NOMO-1 treated with DMSO at 0.1 percent for 48 hours (cell line): ENCODE data around the gene ADK.
"Not testable (repeated sequence)": the region's sequence is repeated elsewhere in the genome, so short reads cannot be mapped to it uniquely, and the experiment has no call there.

Experiments used
- DNase-seq: peaks from one replicate; lab custom pipeline; 2025; ENCODE audit not compliant: unreplicated experiment; lab: John Stamatoyannopoulos, UW

The ADK gene

DNA sequence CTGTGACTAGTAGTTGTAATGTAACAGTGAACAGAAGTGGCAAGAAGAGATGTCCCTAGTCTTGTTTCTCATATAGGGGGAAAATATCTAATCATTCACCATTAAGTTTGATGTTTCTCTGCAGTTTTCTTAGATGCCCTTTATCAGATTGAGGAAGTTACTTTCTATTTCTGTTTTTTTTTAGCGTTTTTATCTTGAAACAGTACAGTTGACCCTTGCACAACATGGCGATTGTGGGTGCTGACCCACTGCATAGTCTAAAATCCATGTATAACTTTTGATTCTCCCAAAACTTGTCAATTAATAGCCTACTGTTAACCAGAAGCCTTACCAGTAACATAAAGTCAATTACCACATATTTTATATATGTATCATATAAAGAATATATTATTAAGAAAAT is 192.0 kb downstream of the ADK start:
- DNase-seq: peak; percentile 33

DNA sequence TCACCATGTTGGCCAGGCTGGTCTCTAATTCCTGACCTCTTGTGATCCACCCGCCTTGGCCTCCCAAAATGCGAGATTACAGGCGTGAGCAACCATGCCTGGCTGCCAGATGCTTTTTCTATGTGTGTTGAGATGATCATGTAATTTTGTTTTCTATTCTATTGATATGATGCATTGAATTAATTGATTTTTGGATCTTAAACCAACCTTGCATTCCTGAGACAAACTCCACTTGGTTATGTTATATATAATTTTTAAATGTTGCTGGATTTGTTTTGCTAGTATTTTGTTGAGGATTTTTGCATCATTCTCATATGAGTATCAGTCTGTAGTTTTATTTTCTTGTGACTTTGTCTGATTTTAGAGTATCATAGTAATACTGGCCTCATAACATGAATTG is 192.8 kb downstream of the ADK start:
- DNase-seq: no peak

DNA sequence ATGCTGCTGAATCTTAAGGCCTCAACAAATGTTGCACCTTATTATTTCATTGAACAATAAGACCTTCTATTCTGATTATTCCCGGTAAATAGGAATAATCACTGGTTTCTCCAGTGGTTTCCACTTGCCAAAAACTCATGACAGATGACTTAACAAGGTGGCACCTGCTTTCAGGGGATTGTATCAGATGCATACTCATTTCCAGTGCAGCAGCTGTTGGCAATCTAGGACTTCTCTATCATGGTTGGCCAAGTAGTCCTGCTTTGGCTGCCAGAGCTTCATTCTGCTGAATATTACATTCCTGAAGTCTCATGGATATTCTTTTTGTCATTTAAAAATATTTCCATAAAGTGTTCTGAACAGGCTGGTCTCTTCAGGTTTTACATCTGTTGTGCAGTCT is 193.3 kb downstream of the ADK start:
- DNase-seq: no peak

DNA sequence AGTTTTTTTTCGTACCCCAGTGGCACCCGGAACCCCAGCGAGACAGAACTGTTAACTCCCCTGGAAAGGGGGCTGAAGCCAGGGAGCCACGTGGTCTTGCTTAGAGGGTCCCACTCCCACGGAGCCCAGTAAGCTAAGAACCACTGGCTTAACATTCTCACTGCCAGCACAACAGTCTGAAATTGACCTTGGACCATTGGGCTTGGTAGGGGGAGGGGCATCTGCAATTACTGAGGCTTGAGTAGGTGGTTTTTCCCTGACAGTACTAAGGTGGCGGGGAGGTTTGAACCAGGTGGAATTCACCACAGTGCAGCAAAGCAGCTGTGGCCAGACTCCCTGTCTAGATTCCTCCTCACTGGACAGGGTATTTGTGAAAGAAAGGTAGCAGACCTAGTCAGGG is 196.5 kb downstream of the ADK start:
- no peak for DNase-seq

DNA sequence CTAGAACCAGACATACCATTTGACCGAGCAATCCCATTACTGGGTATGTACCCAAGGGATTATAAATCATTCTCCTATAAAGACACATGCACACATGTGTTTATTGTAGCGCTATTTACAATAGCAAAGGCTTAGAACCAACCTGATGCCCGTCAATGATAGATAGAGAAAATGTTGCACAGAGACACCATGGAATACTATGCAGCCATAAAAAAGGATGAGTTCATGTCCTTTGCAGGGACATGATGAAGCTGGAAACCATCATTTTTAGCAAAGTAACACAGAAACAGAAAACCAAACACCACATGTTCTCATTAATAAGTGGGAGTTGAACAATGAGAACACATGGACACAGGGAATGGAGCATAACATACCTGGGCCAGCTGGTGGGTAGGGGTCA is 202.0 kb downstream of the ADK start:
- not testable (repeated sequence) for DNase-seq

DNA sequence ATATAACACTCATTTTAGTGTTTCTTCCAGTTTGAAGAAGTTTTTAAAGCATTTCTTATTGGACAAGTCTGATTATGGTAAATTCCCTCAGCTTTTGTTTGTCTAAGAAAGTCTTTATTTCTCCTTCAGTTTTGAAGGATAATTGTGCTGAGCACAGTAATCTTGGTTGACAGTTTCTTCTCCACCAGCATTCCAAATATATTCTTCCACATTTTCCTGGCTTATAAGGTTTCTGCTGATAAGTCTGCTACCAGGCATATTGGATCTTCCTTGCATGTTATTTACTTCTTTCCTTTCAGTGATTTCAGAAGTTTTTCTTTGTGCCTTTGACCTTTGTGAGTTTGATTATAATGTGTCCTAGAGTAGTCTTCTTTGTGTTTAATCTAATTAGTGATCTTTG is 210.7 kb downstream of the ADK start:
- DNase-seq: no peak

DNA sequence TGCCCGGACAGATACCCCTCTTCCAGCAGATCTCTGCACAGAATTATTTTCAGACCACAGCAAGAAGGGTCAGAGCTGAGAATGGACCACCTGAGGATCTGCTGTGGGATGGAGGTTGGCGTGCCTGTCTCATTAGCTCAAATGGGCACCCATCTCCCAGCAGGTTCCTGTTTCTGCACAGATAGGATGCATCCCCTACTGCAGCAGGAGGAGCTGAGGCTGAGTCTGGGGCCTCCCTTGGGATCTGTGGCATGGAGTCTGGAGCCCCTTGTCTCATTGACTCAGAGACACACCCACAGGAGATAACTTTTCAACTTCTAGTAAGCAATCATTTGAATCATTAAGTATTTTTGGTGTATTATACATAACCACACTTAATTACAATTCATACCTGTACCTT is 212.7 kb downstream of the ADK start:
- no peak for DNase-seq

DNA sequence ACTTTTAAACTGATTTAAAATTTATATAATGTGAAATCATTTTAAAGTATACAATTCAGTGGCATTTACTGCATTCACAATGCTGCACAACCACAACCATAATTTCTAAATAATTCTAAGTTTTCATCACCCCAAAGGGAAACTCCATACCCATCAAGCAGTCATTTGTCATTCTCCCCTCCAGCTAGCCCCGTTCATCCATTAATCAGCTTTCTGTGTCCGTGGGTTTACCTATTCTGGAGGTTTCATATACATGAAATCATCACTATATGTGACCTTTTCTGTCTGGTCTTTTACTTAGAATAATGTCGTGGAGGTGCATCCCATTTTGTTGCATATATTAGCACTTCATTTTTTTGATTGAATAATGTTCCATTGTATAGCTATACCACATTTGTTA is 214.1 kb downstream of the ADK start:
- no peak for DNase-seq

DNA sequence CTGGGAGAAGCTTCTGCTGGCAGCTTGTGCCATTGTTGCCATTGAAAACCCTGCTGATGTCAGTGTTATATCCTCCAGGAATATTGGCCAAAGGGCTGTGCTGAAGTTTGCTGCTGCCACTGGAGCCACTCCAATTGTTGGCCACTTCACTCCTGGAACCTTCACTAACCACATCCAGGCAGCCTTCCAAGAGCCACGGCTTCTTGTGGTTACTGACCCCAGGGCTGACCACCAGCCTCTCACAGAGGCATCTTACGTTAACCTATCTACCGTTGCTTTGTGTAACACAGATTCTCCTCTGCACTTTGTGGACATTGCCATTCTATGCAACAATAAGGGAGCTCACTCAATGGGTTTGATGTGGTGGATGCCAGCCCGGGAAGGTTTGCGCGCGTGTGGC is 220.7 kb downstream of the ADK start:
- DNase-seq: no peak

DNA sequence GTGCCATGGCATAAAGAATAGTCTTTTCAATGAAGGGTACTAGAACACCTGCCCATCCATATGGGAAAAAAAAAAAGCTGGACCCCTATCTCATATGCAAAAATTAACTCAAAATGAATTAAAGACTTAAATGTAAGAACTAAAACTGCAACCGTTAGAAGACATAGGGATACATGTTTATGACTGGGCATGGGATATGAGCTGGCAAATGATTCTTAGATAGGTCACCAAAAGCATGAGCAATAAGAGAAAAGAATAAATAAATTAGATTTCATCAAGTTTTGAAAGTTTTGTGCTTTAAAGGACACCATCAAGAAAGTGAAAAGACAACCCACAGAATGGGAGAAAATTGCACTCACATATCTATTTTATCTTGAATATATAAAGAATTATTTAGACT is 222.0 kb downstream of the ADK start:
- no peak for DNase-seq

DNA sequence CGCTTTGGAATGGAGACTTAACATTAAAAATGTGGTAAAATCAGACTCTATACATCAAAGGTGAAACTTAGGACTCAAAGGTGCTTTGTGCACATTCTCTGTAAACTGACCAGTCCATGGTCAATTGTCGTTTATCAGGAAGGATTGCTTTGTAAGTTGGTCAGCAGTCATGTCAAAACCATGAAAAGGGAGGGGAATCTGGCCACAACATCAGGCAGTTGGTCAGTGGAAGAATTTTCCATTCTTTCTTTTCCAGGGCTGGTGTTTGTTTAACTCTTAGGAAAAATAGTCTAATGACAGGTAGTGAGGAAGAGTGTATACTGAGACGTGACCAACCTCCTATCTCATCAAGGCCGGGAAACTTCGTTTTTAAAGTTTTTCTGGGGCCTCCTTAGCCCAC is 226.5 kb downstream of the ADK start:
- no peak for DNase-seq

DNA sequence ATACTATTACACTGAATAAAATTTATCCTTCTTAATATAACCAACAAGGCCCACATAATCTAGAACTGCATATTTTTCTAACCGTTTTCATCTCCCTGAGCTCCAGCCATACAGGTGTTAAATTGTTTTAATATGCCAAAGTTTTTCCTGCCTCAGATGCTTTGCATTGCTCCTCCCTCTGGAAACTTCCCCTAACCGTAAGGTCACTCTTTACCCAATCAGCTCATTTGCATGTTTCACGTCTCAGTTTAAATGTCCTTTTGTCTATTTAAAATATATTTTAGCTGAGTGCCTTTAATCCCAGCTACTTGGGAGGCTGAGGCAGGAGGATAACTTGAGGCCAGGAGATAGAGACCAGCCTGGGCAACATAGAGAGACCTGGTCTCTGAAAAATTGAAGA is 228.5 kb downstream of the ADK start:
- no peak for DNase-seq

DNA sequence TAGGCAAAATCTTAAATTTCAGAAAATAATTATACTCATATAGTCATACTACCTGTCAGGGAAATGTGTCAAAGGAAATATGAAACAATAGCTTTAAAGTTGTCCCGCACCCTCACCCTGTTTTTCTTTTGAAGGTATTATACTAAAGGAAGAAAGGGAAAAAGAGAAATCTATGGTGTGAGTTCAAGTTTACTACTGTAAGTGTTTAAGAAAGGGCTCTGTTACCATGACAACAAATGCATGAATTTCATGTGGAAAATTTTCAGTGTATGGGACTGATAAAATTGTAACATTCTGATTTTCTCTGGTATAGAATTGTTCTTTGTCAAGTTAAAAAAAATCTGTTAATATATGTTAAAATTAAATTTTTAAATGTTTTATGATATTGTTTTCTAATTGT is 229.8 kb downstream of the ADK start:
- DNase-seq: no peak

DNA sequence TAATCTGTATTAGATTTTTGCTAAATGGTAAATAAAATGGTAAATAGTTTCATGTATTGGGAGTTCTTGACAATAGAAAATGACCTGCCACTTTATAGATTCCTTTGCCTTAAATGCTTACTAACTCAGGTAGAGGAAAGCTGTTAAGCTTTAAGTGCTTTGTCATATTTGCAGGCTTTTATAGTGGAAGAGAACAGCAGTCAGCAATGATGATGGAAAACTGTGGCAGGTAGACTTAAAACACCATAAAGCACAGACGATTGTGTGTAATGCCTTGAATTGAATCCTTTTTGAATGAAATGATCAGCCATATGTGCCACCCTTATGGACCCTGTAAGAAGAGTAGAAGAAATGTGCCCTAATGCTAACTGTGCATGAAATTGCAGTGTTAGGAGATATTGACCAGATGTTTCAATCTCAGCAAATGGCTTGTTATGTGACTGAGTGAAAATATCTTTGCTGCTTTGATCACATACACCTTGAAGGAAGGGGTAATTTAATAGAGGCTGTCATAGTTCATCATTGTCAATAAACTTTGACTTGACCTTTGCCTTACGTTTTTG is 230.4 kb downstream of the ADK start:
- no peak for DNase-seq

DNA sequence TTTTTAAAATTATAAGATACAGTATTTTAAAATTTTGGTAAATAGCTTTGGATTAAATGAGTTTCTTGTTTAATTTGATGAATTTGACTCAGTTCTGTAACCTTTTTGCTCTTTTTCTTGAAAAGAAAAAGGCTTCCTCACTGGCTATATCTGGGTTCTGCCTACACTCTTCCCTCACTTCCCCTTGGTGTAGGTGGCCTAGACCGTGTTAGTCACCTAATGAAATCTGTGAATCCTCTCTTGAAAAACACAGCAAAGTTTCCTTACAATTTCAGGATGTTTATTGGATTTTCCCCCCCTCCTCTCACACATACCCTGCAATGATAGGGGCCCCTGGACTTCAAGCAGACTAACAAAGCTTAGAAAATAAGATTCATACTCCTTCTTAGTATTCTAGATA is 231.6 kb downstream of the ADK start:
- no peak for DNase-seq

DNA sequence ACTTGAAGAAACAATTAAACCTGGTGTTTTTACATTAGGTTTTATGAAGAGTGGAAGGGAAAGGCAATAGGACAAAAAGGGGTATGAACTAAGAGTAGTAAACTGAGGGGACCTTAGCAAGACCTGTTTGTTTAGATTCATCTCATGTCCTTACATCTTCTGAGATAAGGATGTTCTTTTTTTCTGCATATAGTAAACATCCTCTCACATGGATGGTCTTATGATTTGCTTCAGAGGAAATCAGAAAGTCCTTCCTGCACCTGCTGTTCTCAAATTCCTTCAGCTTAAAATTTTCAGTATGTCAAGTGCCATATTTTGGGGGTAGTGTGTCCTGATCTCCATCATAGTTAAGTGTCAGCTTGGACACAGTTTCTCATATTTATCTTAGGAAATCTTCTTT is 232.6 kb downstream of the ADK start:
- no peak for DNase-seq

DNA sequence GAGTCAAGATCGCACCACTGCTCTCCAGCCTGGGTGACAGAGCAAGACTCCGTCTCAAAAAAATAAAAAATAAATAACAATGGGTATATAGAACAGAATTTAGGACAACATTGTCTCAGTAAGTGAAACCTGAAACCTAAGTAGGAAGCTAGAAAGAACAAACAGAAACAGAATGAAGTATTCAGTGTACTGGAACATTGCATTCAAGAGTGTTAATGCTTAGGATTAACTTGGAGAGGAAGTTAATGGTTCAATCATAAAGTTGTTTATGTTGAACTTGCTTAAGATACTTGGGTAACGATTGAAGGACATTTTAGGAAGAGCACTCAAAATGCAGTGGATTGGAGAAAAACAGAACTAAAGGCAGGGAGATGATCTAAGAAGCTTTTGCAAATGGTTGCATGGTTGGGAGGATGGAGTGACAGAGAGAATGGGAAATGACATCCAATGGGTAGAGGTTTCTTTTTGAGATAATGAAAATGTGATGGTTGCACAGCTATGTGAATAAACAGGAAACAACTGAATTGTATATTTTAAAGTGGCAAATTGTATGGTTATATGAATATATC is 233.7 kb downstream of the ADK start:
- no peak for DNase-seq

DNA sequence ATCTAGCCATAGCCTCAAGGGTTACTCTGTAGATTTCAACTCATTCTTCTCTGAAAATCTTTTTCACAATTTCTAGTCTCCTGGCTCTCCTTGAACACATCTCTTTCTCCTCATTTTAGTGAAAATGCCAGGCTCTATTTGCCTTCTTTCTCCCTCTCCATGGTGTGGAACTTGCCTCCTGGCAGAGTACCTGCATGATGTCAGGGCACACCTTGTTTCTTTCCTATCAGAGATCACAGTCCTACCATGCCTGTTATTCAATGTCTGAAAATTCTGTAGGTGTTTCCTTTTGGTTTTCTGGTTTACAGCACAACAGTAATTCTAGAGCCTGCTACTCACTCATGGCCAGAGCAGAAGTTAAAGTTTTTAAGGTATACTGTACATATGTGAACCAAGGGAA is 237.8 kb downstream of the ADK start:
- no peak for DNase-seq

DNA sequence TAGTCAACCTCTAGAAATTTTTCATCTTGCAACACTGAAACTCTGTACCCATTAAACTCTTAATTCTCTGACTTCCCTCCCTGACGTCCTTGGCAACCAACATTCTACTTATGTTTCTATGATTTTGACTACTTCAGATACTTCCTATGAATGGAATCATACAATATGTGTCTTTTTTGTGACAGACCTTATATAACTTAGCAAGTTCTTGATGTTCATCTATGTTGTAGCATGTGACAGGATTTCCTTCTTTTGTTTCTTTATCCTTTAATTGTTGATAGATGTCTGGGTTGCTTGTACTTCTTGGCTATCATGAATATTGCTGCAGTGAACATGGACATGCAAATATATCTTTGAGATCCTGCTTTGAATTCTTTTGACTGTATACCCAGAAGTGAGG is 240.8 kb downstream of the ADK start:
- no peak for DNase-seq

DNA sequence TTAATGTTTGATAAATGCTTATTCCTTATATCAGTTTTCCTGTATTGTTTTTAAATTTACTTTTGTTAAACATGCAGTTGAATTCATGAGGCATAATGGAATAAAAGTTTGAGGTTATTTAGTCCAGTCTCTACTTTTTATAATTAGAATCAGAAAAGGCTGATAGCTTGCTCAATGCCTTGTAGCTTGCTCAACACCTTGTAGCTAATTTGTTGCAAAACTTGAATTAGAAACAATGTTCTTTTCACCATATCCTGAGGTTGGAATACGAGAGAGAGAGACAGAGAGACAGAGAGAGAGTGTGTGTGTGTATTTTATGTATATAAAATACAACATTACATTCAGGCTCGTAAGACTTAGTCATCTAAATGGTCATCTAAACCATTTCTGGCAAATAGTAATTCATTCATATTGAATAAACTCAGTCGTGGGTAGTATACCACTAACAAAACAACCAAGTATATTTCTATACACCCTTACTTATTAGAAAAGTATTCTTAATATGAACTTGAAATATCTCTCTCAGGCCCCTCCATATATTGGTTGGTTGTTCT is 243.5 kb downstream of the ADK start:
- peak; percentile 25 for DNase-seq

DNA sequence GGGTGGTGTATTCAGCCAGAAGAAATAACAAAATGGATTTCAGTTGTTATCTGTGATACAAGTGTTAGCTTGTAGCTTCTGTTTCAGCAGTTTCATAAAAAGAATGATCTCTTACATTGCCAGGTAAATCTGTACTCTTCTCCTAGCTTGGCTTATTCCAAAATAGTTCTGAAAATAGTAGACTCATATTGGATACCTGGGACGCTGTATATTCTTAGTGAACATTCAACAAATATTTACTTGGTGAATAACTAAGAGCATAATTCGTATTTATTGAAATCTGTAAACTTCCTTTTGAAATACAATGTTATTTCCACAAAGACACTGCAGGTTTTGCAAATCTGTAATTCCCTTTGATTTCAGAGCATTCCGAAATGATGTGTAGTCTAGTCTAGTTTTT is 249.2 kb downstream of the ADK start:
- no peak for DNase-seq

DNA sequence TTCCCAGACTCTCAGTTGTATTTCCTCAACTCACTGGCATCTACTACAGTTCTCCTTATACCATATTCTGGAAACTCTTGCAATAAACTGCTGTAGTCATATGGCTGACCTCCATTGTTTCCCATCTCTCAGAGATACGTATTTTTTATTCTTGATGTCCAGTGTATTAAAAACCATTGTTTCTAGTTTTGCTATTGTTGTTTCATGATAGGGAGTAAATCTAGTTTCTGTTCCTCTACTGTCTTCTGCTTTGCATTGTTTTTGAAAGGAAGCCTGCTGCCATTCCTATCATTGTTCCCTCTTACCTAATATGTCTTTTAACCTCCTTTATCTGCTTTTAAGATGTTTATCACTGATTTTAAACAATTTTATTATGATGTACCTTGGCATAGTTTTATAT is 255.0 kb downstream of the ADK start:
- DNase-seq: peak; percentile 47

DNA sequence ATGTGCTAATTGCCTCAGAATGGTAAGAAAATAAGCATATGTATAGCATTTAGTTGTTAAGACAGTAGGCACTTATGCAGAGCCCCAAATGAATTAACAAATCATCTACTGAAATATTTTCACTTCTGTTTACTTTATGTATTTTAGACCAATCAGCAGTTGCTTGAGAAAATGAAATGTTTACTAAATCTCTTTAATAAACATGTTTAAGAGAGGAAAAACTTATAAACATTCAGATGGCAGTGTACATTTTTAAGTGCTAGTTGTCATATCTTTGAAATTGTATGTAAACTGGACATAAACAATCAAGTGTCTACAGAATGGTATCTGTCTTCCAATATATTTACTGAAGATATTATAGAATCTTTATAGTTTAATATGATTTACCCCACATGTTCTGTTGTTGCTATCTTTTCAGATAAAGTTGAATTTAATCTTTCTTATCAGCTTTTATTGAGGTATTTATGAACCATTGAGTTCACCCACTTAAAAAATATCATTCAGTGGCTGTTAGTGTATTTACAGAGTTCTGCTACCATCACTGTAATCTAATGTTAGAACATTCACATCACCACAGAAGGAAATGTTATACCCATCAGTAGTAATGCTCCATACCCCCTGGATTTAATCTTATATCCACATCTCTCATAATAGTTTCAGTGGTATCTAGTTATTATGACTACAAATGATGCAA is 264.3 kb downstream of the ADK start:
- no peak for DNase-seq
